DLD1 (cell line): ENCODE data around the gene AGRN.
"Not testable (repeated sequence)": the region's sequence is repeated elsewhere in the genome, so short reads cannot be mapped to it uniquely, and the experiment has no call there.

Experiments
- in situ Hi-C: cut with HindIII; loops from 2 replicates; pipeline ENCODE4 v1.10.0; 2017; ENCODE audit warnings: low sequenced_read_pairs

The AGRN gene

DNA sequence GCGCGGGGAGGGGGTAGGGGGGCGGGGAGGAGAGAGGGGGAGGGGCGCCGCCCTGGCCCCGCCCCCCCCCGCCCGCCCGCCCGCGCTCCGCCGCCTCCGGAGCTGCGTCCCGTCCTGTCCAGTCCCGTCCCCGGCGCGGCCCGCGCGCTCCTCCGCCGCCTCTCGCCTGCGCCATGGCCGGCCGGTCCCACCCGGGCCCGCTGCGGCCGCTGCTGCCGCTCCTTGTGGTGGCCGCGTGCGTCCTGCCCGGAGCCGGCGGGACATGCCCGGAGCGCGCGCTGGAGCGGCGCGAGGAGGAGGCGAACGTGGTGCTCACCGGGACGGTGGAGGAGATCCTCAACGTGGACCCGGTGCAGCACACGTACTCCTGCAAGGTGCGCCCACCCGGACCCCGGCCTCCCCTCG, at the start of gene AGRN:
Gene AGRN, plus strand, starts transcription at position 121 of the 405 bp plus-strand sequence. Its CDS starts 53 bp downstream, at position 174.
- in situ Hi-C loops, result no loop called here

DNA sequence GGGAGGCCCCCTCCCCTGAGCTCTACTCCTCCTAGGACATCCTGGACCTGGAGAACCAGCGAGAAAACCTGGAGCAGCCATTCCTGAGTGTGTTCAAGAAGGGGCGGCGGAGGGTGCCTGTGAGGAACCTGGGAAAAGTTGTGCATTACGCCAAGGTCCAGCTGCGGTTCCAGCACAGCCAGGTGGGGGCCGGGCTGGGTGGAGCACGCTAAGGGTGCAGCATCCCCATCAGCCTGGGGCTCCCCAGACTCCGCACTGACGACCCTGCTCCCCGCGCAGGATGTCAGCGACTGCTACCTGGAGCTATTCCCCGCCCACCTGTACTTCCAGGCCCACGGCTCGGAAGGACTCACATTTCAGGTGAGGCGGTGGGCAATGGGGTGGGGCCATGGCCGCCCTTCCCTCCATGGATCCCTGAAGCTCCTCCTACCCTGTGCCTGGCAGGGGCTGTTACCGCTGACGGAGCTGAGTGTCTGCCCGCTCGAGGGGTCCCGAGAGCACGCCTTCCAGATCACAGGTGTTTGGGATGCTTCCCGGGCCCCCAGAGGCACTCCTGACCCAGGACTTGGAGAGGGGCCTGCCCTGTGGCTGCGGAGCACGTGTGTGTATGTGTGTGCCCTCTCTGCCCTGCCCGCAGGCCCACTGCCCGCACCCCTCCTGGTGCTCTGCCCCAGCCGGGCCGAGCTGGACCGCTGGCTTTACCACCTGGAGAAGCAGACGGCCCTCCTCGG, 49.5 kb upstream of the AGRN start:
- in situ Hi-C loops, result no loop called here

DNA sequence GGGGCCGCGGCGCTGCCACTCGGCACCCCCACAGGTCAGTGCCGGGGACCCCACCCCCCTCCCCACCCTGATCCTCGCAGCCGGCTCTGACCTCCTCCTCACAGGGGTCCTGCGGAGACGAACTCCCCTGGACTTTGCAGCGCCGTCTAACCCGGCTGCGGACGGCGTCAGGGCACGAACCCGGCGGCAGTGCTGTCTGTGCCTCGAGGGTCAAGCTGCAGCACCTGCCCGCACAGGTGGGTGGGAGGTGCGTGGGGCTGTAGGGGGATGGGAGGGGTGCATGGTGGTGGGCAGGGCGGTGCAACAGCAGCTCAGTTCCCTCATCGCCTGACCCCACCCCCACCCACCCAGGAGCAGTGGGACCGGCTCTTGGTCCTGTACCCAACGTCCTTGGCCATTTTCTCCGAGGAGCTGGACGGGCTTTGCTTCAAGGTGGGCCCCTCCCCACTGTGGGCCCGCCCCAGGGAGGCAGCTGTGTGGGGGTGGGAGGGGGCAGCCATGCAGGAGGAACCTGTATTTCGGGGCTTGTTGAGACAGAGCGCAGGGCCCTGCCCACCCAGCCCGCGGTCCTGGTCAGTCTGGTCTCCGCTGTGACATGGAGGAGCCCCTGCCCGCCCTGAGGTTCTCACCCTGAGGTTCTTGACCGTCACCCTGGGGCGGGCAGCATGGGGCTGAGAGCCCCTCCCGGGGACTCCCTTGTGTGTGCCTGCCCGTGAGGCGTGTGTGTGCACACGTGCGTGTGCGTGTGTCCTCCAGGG, 48.8 kb upstream of the AGRN start:
- in situ Hi-C loops, result no loop called here

- in situ Hi-C loops, result no loop called here
Observed at GRCh38 chr1:971751-972506, 48.0 kb upstream of the AGRN start.

GRCh38 chr1:972726-973458, 47.0 kb upstream of the AGRN start:
- in situ Hi-C loops, result no loop called here

- in situ Hi-C loops, result no loop called here
Observed at GRCh38 chr1:973459-974292, 46.2 kb upstream of the AGRN start.

DNA sequence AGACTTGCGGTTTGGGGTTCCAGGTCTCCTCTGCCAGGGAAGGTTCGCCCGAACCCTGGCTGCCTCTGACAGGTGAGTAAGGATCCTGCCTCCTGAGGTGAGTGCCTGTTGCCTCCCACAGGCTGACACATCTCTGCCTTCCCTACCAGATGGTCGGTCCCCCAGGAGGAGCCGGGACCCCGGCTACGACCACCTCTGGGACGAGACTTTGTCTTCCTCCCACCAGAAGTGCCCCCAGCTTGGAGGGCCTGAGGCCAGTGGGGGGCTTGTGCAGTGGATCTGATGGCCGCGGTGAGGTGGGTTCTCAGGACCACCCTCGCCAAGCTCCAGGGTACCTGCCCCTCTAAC, 45.7 kb upstream of the AGRN start:
- in situ Hi-C loops, result no loop called here

- in situ Hi-C loops, result no loop called here
Observed at GRCh38 chr1:974687-975328, 45.1 kb upstream of the AGRN start.

DNA sequence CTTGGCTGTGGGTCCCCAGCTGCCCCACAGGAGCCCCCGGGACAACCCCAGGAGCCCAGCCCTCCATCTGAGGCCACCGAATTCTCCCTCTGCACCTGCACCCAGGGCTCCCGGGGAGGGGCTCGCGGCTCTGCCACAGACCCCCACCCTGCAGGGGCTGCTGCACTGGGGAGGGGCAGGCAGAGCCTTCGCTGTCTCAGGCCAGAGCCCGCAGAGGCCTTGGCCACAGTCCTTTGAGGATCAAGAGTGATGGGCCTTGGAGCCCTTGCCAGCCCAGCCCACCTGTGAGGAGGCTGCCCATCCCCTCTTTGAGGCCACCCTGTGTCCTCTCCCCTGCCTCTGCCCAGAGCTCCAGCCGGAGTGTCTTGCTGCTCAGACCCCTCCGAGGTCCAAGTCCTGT, 44.6 kb upstream of the AGRN start:
- in situ Hi-C loops, result no loop called here

GRCh38 chr1:975896-976683, 43.8 kb upstream of the AGRN start:
- in situ Hi-C loops, result no loop called here

DNA sequence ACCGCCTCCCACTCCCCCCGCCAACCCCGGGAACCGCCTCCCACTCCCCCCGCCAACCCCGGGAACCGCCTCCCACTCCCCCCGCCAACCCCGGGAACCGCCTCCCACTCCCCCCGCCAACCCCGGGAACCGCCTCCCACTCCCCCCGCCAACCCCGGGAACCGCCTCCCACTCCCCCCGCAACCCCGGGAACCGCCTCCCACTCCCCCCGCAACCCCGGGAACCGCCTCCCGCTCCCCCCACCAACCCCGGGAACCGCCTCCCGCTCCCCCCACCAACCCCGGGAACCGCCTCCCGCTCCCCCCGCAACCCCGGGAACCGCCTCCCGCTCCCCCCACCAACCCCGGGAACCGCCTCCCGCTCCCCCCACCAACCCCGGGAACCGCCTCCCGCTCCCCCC, 43.1 kb upstream of the AGRN start:
- in situ Hi-C loops, result not testable (repeated sequence)

DNA sequence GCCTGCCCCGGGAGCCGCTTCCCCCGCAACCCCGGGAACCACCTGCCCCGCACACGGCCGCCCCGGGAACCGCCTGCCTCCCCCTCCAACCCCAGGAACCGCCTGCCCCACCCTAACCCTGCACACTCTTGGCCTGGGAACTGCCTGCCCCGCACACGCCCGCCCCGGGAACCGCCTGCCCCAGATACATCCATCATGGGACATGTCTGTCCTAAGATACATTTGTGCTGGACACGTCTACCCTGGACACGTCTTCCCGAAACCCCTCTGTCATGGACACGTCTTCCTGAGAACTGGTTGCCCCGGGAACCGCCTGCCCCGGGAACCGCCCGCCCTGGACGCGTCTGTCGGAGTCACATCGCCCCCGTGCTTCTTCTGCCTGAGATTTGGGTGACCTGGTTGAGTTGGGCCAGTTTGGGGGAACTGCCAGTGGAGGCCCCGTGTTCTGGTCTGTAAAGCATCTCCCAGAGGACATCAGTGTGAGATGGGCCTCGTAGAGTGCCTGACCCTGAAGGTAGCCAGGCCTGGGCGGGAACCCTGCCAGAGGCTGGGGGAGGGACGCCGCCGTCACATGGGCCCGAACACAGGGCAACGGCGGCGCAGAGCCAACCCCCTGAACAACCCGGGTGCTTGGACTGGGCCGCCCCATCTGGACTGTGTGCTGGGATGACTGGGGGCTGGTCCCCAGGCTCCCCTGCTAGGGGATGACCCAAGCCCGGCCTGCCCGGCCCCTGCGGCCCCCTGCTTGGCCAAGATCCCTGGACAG, 41.7 kb upstream of the AGRN start:
- in situ Hi-C loops, result no loop called here

DNA sequence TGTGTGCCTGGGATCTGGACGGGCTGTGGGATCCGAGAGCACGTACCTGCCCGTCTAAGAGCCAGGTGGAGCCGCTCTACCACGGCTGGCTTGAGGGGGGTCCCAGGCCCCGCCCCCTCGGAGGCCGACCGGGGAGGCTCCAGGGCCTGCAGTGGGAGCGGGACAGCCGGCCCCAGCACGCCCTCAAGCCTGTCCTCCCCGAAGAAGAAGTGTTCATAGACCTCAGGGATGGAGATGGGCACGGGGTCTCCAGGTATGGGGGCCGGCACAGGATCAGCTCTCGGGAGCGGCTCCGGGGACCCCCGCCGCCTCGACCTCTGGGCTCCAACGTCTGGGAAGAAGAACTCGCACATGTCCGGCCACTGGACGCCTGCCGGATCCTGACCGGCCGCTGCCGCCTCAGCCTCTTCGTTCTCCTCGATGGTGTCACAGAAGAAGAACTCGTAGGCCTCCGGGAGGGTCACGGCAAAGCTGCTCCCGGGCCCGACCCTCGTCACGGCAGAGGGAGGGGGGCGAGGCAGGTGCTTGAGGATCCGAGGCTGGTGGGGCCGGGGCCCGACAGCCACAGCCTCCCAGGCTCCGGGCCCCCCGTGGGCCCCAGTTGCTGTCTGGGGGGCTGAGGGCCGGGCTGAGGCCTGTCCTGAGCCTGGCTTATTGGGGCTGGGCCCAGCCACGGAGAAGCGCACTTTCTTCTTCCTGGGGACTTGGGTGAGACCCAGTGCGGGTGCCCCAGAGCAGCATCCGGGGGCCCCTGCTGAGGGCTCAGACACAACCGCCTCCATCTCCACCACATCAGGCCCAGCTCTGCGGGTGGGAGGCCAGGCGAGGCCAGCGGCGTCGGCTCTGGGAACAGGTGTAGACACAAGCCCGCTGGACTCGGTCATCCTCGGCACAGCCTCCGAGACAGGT, 40.8 kb upstream of the AGRN start:
- in situ Hi-C loops, result no loop called here

DNA sequence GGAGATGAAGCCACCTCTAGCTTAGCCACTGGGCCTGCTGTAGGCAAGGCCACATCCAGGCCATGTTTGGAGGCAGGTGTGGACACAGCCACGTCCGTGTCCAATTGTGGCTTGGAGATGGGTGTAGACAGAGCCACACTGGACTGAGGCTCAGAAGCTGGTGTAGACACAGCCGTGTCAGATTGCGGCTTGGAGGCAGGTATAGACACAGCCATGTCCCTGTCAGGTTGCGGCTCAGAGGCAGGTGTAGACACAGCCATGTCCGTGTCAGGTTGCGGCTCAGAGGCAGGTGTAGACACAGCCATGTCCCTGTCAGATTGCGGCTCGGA, 40.2 kb upstream of the AGRN start:
- in situ Hi-C loops, result no loop called here

DNA sequence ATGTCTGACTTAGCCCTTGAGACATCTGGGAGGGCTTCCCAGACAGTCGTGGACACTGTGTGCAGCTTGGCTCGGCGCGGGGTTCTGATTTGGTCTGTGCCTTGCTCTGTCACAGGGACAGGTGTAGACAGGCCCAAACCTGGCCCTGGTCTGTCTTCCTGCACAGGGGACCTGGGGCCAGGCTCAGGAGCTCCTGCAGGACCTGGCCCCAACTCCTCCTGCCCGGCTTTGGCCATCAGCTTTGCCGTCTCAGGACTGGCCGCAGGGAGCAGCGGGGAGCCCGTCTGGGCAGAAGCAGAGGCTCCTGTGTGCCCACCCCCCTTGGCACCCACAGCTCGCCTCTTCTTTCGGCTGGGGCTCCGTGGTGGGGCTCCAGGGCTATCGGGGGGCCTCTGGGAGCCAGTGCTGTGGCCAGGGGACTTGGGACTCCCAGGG, 39.8 kb upstream of the AGRN start:
- in situ Hi-C loops, result no loop called here

GRCh38 chr1:980602-981395, 39.1 kb upstream of the AGRN start:
- in situ Hi-C loops, result no loop called here
